Stimulated activated CD4-positive, alpha-beta T cell treated with anti-CD3 and anti-CD28 coated beads, TNF-alpha, amount 100 ng/mL, for 4 hours (primary cell): ENCODE results near the gene CDH1.
A peak's percentile ranks its signal among the peaks of the same experiment; 100 is the strongest.
"Not testable (repeated sequence)": the region's sequence is repeated elsewhere in the genome, so short reads cannot be mapped to it uniquely, and the experiment has no call there.

Experiments used
- DNase-seq, 3 experiments: peaks; one replicate each; pipeline ENCODE4 v3.0.0-alpha.2; 2020; ENCODE audit warnings: low read depth in 3 of 3

CDH1 gene

GRCh38 chr16:68737046-68737729 lies at the start of gene CDH1:
TSS of gene CDH1 (plus strand) at chr16:68737292. CDS start at chr16:68737416, 124 bp downstream.
- DNase-seq = peak in 1 of 3 experiments; percentile 2

DNA sequence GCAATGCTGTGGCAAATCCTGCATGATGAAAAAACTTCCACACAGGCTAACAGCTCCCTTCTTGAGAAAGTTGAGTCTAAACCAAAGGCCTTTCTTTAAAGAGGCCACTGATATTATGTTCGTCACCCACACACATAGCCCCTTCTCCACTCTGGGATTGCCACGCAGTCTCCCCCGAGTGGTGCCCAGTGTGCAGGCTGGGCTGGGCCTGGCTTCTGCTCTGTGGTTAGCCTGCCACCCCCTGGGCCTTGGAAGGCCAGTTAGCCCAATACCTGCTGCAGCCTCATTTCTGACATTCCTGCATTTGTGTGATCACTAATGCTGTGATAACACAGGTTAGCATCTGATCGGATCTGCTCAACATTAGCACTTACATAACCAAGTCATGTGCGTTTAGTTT lies 47.2 kb upstream of the CDH1 start:
- DNase-seq = no peak

DNA sequence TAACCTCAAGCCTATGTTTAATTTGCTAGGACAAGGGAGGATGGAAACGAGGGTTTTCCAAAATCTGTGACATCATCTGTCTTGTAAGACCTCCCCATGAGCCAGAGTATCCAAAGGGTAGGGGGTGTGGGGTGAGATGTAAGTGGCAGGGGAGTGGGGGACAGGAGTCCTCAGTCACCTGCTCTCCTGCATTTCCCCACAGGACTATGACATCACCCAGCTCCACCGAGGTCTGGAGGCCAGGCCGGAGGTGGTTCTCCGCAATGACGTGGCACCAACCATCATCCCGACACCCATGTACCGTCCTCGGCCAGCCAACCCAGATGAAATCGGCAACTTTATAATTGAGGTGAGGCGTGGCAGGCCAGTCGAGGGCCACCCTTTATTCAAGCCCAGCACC lies 41.5 kb upstream of the CDH1 start:
- DNase-seq = no peak

GRCh38 chr16:68696514-68696913 lies 40.6 kb upstream of the CDH1 start:
- DNase-seq = no peak

GRCh38 chr16:68698091-68698490 lies 39.0 kb upstream of the CDH1 start:
- DNase-seq = no peak

- no peak for DNase-seq
Observed at GRCh38 chr16:68700120-68700519, 37.0 kb upstream of the CDH1 start.

- DNase-seq = no peak
Observed at GRCh38 chr16:68700831-68701230, 36.3 kb upstream of the CDH1 start.

GRCh38 chr16:68704232-68704867 lies 32.7 kb upstream of the CDH1 start:
- peak; percentile 21 to 53 (median 25) for DNase-seq

- no peak for DNase-seq
Observed at GRCh38 chr16:68707340-68708152, 29.5 kb upstream of the CDH1 start.

- no peak for DNase-seq
Observed at GRCh38 chr16:68710211-68710610, 26.9 kb upstream of the CDH1 start.

DNA sequence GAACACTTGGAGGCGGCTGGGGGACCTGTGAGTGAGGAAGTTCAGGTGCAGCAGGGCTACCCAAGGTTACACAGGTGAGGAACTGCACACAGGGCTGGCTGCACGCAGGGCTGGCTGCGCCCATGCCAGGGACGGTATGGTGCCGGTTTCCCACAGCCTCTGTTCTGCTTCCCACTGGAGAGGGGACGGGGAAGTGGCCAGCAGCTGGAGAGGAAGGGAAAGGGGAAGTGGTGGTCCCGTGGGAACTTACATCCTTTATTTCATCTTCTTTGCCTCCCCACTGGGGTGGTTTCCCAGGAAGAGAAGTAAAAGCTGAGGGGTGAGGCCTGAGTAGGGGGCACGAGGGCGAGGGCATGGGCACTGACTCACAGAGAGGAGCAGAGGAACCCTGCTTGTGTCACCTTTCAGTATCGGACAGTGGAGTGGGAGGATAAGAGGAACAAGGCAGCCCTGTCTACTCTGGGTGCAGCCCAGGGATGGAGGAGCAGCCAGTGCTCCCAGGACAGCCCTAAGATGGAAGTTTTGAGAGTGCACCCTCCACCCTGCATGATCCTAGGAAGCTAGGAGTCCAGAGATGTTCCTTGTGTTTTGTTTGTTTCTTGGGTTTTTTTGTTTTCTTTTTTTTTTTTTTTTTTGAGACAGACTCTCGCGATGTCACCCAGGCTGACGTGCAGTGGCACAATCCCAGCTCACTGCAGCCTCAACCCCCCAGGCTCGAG lies 25.5 kb upstream of the CDH1 start:
- no peak for DNase-seq

DNA sequence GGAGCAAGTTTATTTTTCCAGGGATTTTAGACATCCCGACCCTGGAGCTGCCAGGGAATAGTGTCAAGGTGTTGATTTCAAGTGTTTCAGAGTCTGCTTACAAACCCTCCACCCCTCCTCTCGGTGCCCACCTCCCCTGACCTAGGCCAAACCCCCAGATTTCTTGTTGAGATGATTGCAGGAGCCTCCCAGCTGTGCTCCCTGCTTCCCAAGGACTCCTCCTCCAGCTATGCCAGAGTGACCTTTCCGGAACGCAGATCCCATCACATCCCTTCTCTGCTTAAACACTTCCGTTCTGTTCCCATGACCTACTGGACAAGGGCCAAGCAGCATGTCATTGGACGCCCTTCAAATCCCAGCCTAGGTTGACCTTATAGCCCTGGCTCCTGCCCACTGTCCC lies 23.7 kb upstream of the CDH1 start:
- no peak for DNase-seq

DNA sequence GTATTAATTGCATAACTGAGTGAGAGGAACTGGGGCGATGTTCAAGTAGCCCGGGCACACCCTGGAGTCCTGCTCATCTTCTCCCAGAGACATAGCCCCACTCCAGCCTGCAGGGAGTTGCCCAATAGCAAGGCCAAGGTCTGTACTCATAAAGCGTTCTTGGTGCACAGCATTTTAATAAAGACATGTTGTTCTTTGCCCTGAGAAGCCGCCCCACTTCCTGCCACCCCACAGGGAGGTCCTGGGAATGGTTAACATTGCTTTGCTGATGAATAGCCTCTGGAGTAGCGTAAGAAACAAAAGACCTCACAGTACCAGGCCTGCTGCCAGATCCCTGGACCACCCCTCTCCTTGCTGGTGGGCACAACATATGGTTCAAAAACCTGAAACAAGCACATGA lies 21.6 kb upstream of the CDH1 start:
- DNase-seq = no peak

DNA sequence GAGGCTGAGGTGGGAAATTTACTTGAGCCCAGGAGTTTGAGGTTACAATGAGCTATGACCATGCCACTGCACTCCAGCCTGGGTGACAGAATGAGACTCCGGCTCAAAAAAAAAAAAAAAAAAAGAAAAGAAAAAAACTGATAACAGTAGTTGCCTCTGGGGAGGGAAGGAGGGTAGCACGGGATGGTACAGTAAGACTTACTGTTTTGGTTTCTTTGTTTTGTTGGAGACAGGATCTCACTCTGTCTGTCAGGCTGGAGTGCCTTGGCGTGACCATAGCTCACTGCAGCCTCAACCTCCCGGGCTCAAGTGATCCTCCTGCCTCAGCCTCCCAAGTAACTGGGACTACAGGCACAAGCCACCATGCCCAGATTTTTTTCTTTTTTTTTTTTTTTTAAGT lies 20.6 kb upstream of the CDH1 start:
- not testable (repeated sequence) for DNase-seq

GRCh38 chr16:68717684-68718083 lies 19.4 kb upstream of the CDH1 start:
- DNase-seq = no peak

GRCh38 chr16:68718590-68718989 lies 18.5 kb upstream of the CDH1 start:
- no peak for DNase-seq

DNA sequence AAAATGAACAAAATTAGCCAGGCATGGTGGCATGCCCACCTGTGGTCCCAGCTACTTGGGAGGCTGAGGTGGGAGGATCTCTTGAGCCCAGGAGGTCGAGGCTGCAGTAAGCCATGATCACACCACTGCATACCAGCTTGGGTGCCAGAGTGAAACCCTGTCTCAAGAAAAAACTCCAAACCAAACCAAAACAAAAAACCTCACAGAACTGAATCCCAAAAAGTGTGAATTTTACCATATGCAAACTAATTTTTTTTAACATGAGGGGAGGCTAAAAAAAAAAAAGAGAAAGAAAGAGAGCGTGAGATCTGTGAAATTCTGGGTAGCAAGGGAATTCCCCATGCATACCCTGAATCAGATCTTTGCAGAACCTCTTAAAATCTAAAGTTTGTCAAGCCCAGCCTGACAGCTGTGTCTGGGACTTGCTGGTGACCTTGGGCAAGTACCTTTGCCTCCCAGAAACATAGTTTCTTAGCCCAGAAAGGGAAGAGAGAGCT lies 17.1 kb upstream of the CDH1 start:
- no peak for DNase-seq

DNA sequence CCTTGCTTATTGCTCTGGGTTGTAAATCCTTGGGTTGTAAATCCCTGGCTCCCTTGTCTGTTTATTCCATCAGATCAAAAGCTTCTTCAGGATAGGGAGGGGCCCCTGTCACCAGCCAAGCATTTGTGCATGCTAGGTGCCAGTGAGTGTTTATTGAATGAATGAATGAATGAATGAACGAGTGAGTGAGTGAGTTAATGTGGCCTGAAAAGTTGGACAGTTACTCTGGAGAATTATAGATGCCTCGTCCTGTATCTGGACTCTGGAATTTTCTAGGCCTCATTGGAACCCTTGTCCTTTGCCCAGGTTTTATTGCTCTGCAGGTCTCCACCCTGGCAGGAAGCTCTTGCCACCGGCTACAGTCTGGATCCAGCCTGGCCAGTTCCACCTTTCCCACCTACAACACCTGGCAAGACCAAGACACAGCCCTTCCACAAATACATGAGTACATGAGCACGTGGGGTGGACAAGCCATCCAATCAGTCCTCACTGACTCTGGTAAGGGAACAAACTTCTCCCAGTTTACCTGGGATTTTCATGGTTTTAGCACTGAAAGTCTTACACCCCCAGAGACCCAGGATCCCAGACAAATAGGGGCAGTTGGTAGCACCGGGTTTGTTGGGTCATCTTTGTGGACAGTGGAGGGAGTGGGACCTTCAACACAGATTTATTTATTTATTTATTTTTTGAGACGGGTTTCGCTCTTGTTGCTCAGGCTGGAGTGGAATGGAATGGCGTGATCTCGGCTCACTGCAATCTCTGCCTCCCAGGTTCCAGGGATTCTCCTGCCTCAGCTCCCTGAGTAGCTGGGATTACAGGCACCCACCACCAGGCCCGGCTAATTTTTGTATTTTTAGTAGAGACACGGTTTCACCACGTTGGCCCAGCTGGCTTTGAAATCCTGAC lies 14.7 kb upstream of the CDH1 start:
- DNase-seq = no peak

DNA sequence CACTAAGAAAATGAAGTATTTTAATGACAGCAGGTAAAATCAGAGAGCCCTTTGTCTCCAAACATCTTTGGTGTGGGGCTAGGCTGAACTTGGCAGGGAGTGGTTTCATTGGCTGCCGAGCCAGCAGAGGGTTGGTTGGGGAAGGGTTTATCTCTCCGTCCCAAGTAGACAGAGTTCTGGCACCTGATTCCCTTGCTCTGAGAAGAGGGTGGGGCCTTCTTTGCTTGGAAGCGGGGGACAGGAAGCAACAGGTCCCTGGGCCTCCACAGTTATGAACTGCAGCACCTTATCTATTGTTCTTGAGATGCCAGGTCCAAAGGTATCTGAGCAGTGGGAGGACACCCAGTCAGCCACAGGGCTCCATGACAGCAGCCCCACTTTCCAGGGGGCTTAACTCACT lies 12.3 kb upstream of the CDH1 start:
- no peak for DNase-seq

- DNase-seq = no peak
Observed at GRCh38 chr16:68728523-68728922, 8.6 kb upstream of the CDH1 start.

DNA sequence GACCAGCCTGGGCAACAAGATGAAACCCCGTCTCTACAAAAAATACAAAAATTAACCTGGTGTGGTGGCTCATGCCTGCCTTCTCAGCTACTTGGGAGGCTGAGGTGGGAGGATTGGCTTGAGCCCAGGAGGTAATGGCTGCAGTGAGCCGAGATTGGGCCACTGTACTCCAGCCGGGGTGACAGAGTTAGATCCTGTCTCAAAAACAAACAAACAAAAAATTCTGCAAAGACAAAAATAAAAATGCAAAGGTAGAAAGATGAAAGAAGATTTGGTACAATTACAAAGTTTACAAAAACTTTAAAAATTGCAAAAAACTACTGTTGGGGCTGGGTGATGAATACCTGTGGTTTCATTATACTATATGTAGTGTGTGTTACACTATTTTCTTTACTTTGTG lies 5.5 kb upstream of the CDH1 start:
- DNase-seq = no peak
